HepG2 (cell line): ENCODE results near the gene PRR22. TPM values are rescaled to one million over a fixed set of nuclear protein-coding genes. Genes with fewer than 3 reads are reported as not detected.

ENCODE experiments used
- HDAC1 ChIP-seq: sonication (generic); formaldehyde crosslinking; IDR thresholded peaks from 2 replicates; pipeline ENCODE4 v1.5.1; 2020; ENCODE audit warnings: mild to moderate bottlenecking, missing genetic modification reagents
- KLF13 ChIP-seq: sonication (generic); formaldehyde crosslinking; IDR thresholded peaks from 2 replicates; pipeline ENCODE4 v1.4.0; 2020; ENCODE audit warnings: mild to moderate bottlenecking, missing genetic modification reagents
- MED13 ChIP-seq: sonication (generic); formaldehyde crosslinking; IDR thresholded peaks from 2 replicates; pipeline ENCODE4 v1.5.0; 2020; ENCODE audit warnings: missing genetic modification reagents
- PAWR ChIP-seq: sonication (generic); formaldehyde crosslinking; IDR thresholded peaks from 2 replicates; pipeline ENCODE4 v1.4.0; 2020; ENCODE audit warnings: missing genetic modification reagents, mild to moderate bottlenecking, borderline replicate concordance
- RARA ChIP-seq: IDR thresholded peaks from 2 replicates; pipeline ENCODE4 v1.6.1; 2016; ENCODE audit warnings: missing genetic modification reagents, missing compliant biosample characterization
- ZBTB38 ChIP-seq: sonication (generic); formaldehyde crosslinking; IDR thresholded peaks from 2 replicates; pipeline ENCODE4 v1.5.1; 2020; ENCODE audit warnings: mild to moderate bottlenecking, missing genetic modification reagents
- ZFP37 ChIP-seq: sonication (generic); formaldehyde crosslinking; IDR thresholded peaks from 2 replicates; pipeline ENCODE4 v1.4.0; 2020; ENCODE audit warnings: missing genetic modification reagents, borderline replicate concordance
- ZFP90 ChIP-seq: sonication (generic); formaldehyde crosslinking; IDR thresholded peaks from 2 replicates; pipeline ENCODE4 v1.8.0; 2022; ENCODE audit warnings: missing genetic modification reagents, mild to moderate bottlenecking, inconsistent platforms, borderline replicate concordance
- ZFY ChIP-seq: sonication (generic); formaldehyde crosslinking; IDR thresholded peaks from 2 replicates; pipeline ENCODE4 v1.4.0; 2020; ENCODE audit warnings: missing genetic modification reagents
- ZIK1 ChIP-seq: sonication (generic); formaldehyde crosslinking; IDR thresholded peaks from 2 replicates; pipeline ENCODE4 v1.5.0; 2020; ENCODE audit warnings: mild to moderate bottlenecking, low read depth, missing genetic modification reagents, borderline replicate concordance
- ZMYM3 ChIP-seq: sonication (generic); formaldehyde crosslinking; IDR thresholded peaks from 2 replicates; pipeline ENCODE4 v1.5.1; 2020; ENCODE audit warnings: mild to moderate bottlenecking, missing genetic modification reagents
- ZNF563 ChIP-seq: sonication (generic); formaldehyde crosslinking; IDR thresholded peaks from 2 replicates; pipeline ENCODE4 v1.8.0; 2022; ENCODE audit warnings: mild to moderate bottlenecking, moderate library complexity, missing genetic modification reagents
- ZNF773 ChIP-seq: sonication (generic); formaldehyde crosslinking; IDR thresholded peaks from 2 replicates; pipeline ENCODE4 v1.4.0; 2020; ENCODE audit warnings: missing genetic modification reagents, borderline replicate concordance
- ZSCAN25 ChIP-seq: sonication (generic); formaldehyde crosslinking; IDR thresholded peaks from 2 replicates; pipeline ENCODE4 v1.8.0; 2022; ENCODE audit warnings: mild to moderate bottlenecking, missing genetic modification reagents
- polyA plus RNA-seq, 8 experiments: library from polyadenylated mRNA; depleted of rRNA in 3 of 8; stranded (reverse) in 7 of 8; unstranded in 1 of 8; fragments of >200 nt; fragmentation: Illumina TruSeq in 4 of 8; extraction: Trizol in 4 of 8; gene quantifications; 2 replicates each; pipeline versions ENCODE4 v1.2.1 to v1.2.3, GENCODE V29; 2011 to 2016; ENCODE audit warnings: low read depth in 4 of 8, missing spikeins in 1 of 8, mixed read lengths in 1 of 8; ENCODE audit not compliant: insufficient read depth in 1 of 8
- total RNA-seq, 5 experiments: library from RNA; depleted of rRNA; stranded (reverse); fragments of >200 nt; fragmentation: Illumina TruSeq; extraction: Trizol; gene quantifications; 2 replicates each; pipeline ENCODE4 v1.2.3, GENCODE V29; 2016; ENCODE audit warnings: low read depth in 1 of 5
- TF ChIP-seq, protein P1 (sequence below): sonication (generic); formaldehyde crosslinking; IDR thresholded peaks from 2 replicates; pipeline ENCODE4 v1.5.1; 2020; ENCODE audit warnings: mild to moderate bottlenecking, missing genetic modification reagents
- TF ChIP-seq, protein P2 (sequence below): sonication (generic); formaldehyde crosslinking; IDR thresholded peaks from 2 replicates; pipeline ENCODE4 v1.5.0; 2020; ENCODE audit warnings: mild to moderate bottlenecking, missing genetic modification reagents, borderline replicate concordance
- TF ChIP-seq, protein P3 (sequence below): sonication (generic); formaldehyde crosslinking; IDR thresholded peaks from 2 replicates; pipeline ENCODE4 v1.8.0; 2022; ENCODE audit warnings: missing genetic modification reagents, mild to moderate bottlenecking, borderline replicate concordance

Gene PRR22
- total and polyA plus RNA-seq, 2 of the 13 experiments (the other 11 are each of a cell fraction or from before 2014, with no cell fraction given): 0.84 to 2.3 TPM

DNA sequence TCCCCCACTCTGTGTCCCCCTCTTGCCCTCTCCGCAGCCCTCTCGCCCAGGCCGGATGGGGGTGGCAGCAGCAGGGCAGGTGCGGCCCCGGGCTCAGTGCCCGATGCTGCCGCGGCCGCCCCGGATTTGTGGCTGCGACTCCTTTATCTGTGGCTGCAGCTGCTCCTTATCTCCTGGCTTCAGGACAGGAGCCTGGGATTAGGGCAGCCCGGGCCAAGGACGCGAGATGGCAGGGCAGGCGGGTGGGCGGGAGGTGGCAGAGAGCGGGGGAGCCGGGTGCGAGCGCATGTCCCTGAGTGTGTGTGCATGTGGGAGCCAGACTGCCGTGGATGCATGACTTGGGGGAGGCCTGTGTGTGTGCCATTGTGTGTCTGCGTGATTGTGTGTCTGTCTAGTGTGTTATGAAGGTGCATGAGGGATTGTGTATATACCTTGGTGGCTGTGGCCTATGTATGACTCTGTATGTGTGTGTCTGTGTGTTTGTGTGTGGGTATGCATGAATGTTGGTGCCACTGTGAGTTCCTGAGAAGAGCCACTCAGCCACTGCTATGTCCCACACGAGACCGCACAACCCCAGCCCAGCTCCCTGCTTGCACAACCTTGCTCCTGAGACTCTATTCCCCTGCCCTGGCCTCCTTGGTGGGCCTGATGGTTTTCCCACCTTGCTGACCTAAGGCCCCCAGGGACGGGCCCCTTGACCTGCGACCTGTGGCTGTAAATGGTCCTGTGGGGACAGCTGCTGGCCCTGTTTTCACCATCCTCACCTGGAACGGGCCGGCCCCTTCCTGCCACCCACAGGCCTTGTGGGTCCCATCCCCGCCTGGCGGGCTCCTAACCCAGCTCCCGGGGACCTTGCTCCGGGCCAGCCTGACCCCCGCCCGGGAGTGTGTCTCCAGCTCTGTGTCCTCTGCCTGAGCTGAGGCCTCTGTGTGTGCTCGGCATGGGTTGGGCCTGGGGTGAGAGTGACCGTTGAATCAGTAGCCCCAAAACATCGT lies 15.0 kb upstream of the PRR22 start (continued):
- TF ChIP-seq ZNF773 (CRISPR knock-in tag): no peak
- peak; percentile 31; the same call in 1 of the 2 replicates for TF ChIP-seq ZMYM3 (CRISPR knock-in tag)
- 0 out of 2 replicates have a peak, but pooled peaks have one; percentile 6 for TF ChIP-seq HDAC1 (CRISPR knock-in tag)
- peak; percentile 23; the same call in 1 of the 2 replicates for TF ChIP-seq ZNF563 (CRISPR knock-in tag)
- peak; percentile 48; the same call in 1 of the 2 replicates for TF ChIP-seq ZSCAN25 (CRISPR knock-in tag)
- TF ChIP-seq, protein P1, sequence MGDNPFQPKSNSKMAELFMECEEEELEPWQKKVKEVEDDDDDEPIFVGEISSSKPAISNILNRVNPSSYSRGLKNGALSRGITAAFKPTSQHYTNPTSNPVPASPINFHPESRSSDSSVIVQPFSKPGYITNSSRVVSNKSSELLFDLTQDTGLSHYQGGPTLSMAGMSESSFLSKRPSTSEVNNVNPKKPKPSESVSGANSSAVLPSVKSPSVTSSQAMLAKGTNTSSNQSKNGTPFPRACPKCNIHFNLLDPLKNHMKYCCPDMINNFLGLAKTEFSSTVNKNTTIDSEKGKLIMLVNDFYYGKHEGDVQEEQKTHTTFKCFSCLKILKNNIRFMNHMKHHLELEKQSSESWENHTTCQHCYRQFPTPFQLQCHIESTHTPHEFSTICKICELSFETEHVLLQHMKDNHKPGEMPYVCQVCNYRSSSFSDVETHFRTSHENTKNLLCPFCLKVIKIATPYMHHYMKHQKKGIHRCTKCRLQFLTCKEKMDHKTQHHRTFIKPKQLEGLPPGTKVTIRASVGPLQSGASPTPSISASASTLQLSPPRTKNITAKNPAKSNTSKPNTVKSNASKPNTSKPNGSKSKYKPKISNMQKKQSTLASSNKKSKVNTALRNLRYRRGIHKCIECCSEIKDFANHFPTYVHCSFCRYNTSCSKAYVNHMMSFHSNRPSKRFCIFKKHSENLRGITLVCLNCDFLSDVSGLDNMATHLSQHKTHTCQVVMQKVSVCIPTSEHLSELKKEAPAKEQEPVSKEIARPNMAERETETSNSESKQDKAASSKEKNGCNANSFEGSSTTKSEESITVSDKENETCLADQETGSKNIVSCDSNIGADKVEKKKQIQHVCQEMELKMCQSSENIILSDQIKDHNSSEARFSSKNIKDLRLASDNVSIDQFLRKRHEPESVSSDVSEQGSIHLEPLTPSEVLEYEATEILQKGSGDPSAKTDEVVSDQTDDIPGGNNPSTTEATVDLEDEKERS: 0 out of 2 replicates have a peak, but pooled peaks have one; percentile 30
- 0 out of 2 replicates have a peak, but pooled peaks have one; percentile 49 for TF ChIP-seq ZFP90
- TF ChIP-seq KLF13: 0 out of 2 replicates have a peak, but pooled peaks have one; percentile 17
- TF ChIP-seq PAWR (CRISPR knock-in tag): no peak
- TF ChIP-seq ZFY: peak; percentile 25
- no peak for TF ChIP-seq RARA (CRISPR knock-in tag)
- TF ChIP-seq ZFP37 (CRISPR knock-in tag): 0 out of 2 replicates have a peak, but pooled peaks have one; percentile 45
- no peak; the same call in 1 of the 2 replicates for TF ChIP-seq ZIK1
- no peak for TF ChIP-seq MED13 (CRISPR knock-in tag)
- TF ChIP-seq, protein P2, sequence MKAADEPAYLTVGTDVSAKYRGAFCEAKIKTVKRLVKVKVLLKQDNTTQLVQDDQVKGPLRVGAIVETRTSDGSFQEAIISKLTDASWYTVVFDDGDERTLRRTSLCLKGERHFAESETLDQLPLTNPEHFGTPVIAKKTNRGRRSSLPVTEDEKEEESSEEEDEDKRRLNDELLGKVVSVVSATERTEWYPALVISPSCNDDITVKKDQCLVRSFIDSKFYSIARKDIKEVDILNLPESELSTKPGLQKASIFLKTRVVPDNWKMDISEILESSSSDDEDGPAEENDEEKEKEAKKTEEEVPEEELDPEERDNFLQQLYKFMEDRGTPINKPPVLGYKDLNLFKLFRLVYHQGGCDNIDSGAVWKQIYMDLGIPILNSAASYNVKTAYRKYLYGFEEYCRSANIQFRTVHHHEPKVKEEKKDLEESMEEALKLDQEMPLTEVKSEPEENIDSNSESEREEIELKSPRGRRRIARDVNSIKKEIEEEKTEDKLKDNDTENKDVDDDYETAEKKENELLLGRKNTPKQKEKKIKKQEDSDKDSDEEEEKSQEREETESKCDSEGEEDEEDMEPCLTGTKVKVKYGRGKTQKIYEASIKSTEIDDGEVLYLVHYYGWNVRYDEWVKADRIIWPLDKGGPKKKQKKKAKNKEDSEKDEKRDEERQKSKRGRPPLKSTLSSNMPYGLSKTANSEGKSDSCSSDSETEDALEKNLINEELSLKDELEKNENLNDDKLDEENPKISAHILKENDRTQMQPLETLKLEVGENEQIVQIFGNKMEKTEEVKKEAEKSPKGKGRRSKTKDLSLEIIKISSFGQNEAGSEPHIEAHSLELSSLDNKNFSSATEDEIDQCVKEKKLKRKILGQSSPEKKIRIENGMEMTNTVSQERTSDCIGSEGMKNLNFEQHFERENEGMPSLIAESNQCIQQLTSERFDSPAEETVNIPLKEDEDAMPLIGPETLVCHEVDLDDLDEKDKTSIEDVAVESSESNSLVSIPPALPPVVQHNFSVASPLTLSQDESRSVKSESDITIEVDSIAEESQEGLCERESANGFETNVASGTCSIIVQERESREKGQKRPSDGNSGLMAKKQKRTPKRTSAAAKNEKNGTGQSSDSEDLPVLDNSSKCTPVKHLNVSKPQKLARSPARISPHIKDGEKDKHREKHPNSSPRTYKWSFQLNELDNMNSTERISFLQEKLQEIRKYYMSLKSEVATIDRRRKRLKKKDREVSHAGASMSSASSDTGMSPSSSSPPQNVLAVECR (CRISPR knock-in tag): 0 out of 2 replicates have a peak, but pooled peaks have one; percentile 14
- peak; percentile 65; the same call in 1 of the 2 replicates for TF ChIP-seq ZBTB38 (CRISPR knock-in tag)
- TF ChIP-seq, protein P3, sequence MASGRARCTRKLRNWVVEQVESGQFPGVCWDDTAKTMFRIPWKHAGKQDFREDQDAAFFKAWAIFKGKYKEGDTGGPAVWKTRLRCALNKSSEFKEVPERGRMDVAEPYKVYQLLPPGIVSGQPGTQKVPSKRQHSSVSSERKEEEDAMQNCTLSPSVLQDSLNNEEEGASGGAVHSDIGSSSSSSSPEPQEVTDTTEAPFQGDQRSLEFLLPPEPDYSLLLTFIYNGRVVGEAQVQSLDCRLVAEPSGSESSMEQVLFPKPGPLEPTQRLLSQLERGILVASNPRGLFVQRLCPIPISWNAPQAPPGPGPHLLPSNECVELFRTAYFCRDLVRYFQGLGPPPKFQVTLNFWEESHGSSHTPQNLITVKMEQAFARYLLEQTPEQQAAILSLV: peak; percentile 73; the same call in 1 of the 2 replicates
